Liver (tissue), 3 donors: ENCODE results near the gene LPP.

ENCODE experiments used
- CTCF ChIP-seq: fragments of 150-350 bp; IDR thresholded peaks from 2 replicates; pipeline ENCODE4 v1.5.1; 2017; ENCODE audit warnings: improper control_type of control experiment, low read depth, low read length; ENCODE audit not compliant: missing input control
- FOXA1 ChIP-seq: IDR thresholded peaks from 2 replicates; pipeline ENCODE4 v1.6.1; 2016; ENCODE audit warnings: antibody characterized with exemption
- REST ChIP-seq: IDR thresholded peaks from 2 replicates; pipeline ENCODE4 v1.6.1; 2016; ENCODE audit warnings: antibody characterized with exemption, mild to moderate bottlenecking
- TAF1 ChIP-seq: conservative IDR thresholded peaks from 2 replicates; pipeline ENCODE4 v1.6.1; 2016; ENCODE audit warnings: antibody characterized with exemption, mild to moderate bottlenecking
- YY1 ChIP-seq: IDR thresholded peaks from 2 replicates; pipeline ENCODE4 v1.6.1; 2016; ENCODE audit warnings: antibody characterized with exemption, mild to moderate bottlenecking
- ZBTB33 ChIP-seq: IDR thresholded peaks from 2 replicates; pipeline ENCODE4 v1.6.1; 2016; ENCODE audit warnings: antibody characterized with exemption
- donor health status: healthy.
- donor health status: healthy.

- TF ChIP-seq CTCF: no peak
- TF ChIP-seq TAF1: no peak
- no peak for TF ChIP-seq ZBTB33
- TF ChIP-seq FOXA1: no peak
- no peak for TF ChIP-seq YY1
- TF ChIP-seq REST: no peak
Measured at GRCh38 chr3:188262913-188263683, 109.1 kb downstream of the LPP start.
